Measurements from ENCODE around the gene MRPL53. TPM values are rescaled to one million over a fixed set of nuclear protein-coding genes. Genes with fewer than 3 reads are reported as not detected.

The MRPL53 gene
- 23.0 and 63.2 TPM in 2 replicates for total RNA-seq

GRCh38 chr2:74472086-74472944 is at the start of gene MRPL53:
Gene MRPL53, minus strand, starts transcription at chr2:74472680. Its CDS starts 20 bp downstream, at chr2:74472660.

DNA sequence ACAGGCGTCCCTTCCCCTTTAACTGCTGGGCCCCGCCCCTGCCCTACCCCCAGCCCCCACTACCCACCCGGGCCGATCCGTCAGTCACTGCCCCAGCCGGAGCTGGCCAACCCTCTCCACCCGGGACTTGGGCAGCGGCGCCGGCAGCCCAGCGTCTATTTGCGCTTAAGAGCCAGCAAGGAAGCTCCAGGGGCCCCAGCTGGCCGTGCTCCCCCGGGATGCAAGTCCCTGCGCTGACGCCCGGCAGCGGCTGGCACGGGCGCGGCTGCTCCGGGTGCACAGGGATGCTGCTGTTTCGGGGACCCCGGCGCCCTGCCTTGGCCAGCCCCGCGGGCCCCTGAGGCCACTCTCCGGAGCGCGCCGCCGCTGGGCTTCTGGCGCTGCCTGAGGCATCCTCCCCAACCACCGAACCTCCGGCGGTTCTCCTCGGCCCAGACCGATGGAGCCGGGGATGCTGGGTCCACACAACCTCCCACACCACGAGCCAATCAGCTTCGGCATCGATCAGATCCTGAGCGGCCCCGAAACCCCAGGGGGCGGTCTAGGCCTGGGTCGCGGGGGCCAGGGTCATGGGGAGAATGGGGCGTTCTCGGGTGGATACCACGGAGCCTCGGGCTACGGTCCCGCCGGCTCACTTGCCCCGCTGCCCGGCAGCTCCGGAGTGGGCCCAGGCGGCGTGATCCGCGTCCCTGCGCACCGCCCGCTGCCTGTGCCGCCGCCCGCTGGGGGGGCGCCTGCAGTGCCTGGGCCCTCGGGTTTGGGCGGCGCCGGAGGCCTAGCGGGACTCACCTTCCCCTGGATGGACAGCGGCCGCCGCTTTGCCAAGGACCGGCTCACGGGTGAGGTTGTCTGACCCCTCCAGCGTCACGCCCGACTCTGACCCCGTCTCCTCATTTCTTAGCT is 42.1 kb upstream of the MRPL53 start, which contains the start of gene TLX2:
Gene TLX2, plus strand, starts transcription at position 83 of the 903 bp plus-strand sequence. Its CDS starts 357 bp downstream, at position 440.

GRCh38 chr2:74507145-74507925 is 34.9 kb upstream of the MRPL53 start, which contains the start of gene PCGF1:
Gene PCGF1, minus strand, starts transcription at chr2:74507695. Its CDS starts 27 bp downstream, at chr2:74507668.

DNA sequence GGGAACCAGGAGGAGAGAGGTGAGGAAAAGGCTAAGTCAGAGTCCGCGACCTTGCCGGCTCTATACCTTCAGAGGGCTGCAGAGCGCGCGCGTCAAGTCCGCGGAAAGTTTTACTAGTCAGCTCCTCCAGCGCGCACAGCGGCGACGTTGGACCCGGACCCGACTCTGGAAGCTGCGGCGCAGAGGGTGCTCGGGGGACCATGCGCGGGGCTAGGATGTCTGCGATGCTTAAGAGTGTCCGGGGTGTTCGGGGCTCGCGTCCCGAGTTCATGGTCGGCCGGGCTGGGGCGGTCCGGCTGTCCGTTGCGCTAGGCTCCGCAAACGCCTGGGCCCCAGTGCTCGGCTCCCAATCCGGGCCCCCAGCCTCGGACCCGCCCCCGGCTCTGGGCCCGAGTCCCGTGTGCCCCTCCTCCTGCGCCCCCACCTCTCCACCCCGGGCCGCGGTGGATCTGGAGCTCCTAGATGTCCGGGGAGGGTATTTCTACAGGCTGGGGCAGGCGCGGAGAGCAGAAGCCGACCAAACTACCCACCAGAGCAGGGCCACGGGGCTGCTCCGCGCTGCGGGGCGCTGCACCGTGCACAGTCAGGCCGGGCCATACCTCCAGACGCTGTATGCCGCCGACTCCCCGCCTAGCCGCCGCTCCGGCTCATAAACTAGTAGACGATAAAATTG is 26.9 kb upstream of the MRPL53 start, which contains the start of gene LBX2:
Gene LBX2, minus strand, starts transcription at position 337 of the 673 bp plus-strand sequence. Its CDS starts 66 bp downstream, at position 271.

GRCh38 chr2:74482801-74483674 is 10.6 kb upstream of the MRPL53 start, which contains the start of the genes CCDC142 and TTC31:
Gene CCDC142, minus strand, starts transcription at chr2:74482998. Its CDS starts 161 bp downstream, at chr2:74482837.
Gene TTC31, plus strand, starts transcription at chr2:74483081. Its CDS starts 15 bp downstream, at chr2:74483096.

DNA sequence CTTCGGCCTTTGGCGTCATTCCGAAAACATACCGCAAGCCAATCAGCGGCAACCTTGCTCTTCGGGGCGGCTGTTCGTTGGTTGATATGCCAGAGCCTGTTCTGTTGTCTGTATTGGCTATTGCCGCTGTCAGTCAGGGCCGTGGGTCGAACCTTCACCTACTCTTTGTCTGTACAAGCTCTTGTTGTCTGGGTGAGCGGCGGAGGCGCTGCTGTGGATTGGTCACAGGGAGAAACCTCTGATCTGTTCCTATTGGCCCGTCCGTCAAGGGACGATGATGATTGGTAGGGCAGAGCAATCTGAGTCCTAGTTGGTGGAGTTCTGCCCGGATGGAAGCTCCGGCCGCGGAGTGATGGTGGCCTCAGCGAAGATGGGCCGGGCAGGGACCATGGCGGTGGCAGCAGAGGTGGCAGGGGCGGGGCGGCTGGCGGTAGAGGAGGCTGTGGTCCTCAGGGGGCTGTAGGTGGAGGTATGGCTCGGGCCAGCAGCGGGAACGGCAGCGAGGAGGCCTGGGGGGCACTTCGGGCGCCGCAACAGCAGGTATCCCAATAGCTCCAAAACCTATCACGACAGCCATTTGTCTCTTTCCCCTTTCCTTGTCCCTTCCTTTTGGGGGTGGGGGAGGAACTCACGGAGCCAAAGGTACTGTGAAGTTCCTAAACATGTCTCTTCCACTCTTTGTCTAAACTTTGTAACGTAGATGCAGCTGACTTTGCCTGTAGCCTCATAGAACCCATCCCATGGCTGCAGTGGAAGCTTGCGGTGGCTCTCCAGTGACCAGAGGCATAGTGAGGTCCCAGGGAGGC is 14.1 kb downstream of the MRPL53 start, which contains the start of gene WBP1:
Gene WBP1, plus strand, starts transcription at position 307 of the 806 bp plus-strand sequence. Its CDS starts 165 bp downstream, at position 472.

GRCh38 chr2:74454654-74455511 is 17.6 kb downstream of the MRPL53 start, which contains the start of gene INO80B:
Gene INO80B, plus strand, starts transcription at chr2:74455087. Its CDS starts 30 bp downstream, at chr2:74455117.

GRCh38 chr2:74441690-74442482 is 30.6 kb downstream of the MRPL53 start, which contains the start of gene RTKN:
Gene RTKN, minus strand, starts transcription at chr2:74441937. Its CDS starts 121 bp downstream, at chr2:74441816.

Other genes with a start within 250 kb of the MRPL53 start
- 0.05 and 0.07 TPM in 2 replicates for gene SLC4A5, start 129.3 kb downstream of the MRPL53 start, total RNA-seq
- gene DCTN1, start 92.4 kb downstream of the MRPL53 start, total RNA-seq: 125 and 128 TPM in 2 replicates
- gene C2orf81, start 51.1 kb downstream of the MRPL53 start, total RNA-seq: 0.59 and 0.67 TPM in 2 replicates
- gene WDR54, start 51.0 kb downstream of the MRPL53 start, total RNA-seq: 27.2 and 30.3 TPM in 2 replicates
- 3.2 and 5.6 TPM in 2 replicates for gene RTKN, start 30.7 kb downstream of the MRPL53 start, total RNA-seq
- gene INO80B, start 17.6 kb downstream of the MRPL53 start, total RNA-seq: 16.2 and 17.2 TPM in 2 replicates
- gene WBP1, start 14.2 kb downstream of the MRPL53 start, total RNA-seq: 36.2 and 43.0 TPM in 2 replicates
- 67.8 and 75.5 TPM in 2 replicates for gene MOGS, start 7.3 kb downstream of the MRPL53 start, total RNA-seq
- 9.8 and 9.9 TPM in 2 replicates for gene CCDC142, start 10.3 kb upstream of the MRPL53 start, total RNA-seq
- 15.8 and 22.0 TPM in 2 replicates for gene TTC31, start 10.4 kb upstream of the MRPL53 start, total RNA-seq
- gene LBX2, start 26.9 kb upstream of the MRPL53 start, total RNA-seq: 2.5 and 4.3 TPM in 2 replicates
- 5.1 and 6.2 TPM in 2 replicates for gene PCGF1, start 35.0 kb upstream of the MRPL53 start, total RNA-seq
- gene TLX2, start 41.8 kb upstream of the MRPL53 start, total RNA-seq: not detected in 2 replicates
- not detected in 2 replicates for gene DQX1, start 53.6 kb upstream of the MRPL53 start, total RNA-seq
- gene AUP1, start 57.0 kb upstream of the MRPL53 start, total RNA-seq: 111 and 134 TPM in 2 replicates
- gene HTRA2, start 57.3 kb upstream of the MRPL53 start, total RNA-seq: 23.4 and 28.8 TPM in 2 replicates
- gene LOXL3, start 81.3 kb upstream of the MRPL53 start, total RNA-seq: 0.27 and 0.94 TPM in 2 replicates
- 19.9 and 23.2 TPM in 2 replicates for gene DOK1, start 82.0 kb upstream of the MRPL53 start, total RNA-seq
- not detected in 2 replicates for gene M1AP, start 175.7 kb upstream of the MRPL53 start, total RNA-seq
- 3.7 and 5.0 TPM in 2 replicates for gene SEMA4F, start 181.6 kb upstream of the MRPL53 start, total RNA-seq

Measured in mammary microvascular endothelial cell (primary cell).